Activated T-helper 17 cell treated with anti-CD3 and anti-CD28 coated beads, Interleukin-2, amount 50 U/mL, for 72 hours (primary cell): ENCODE measurements around the gene CTDNEP1. TPM values are rescaled to one million over a fixed set of nuclear protein-coding genes. Genes with fewer than 3 reads are reported as not detected.
"Not testable (repeated sequence)": the region's sequence is repeated elsewhere in the genome, so short reads cannot be mapped to it uniquely, and the experiment has no call there.

Source experiments
- ATAC-seq: fragments of 150-1000 bp; cut with Tn5 transposase; replicated peaks from 2 replicates; pipeline ENCODE4 v1.10.0; 2021; ENCODE audit warnings: mild to moderate bottlenecking, moderate library complexity
- H3K27ac Mint-ChIP-seq: one replicate; pipeline ENCODE4 v1.8.0; 2022; ENCODE audit warnings: mixed read lengths
- H3K27me3 Mint-ChIP-seq: one replicate; pipeline ENCODE4 v1.8.0; 2022; ENCODE audit warnings: mixed read lengths
- H3K36me3 Mint-ChIP-seq: one replicate; pipeline ENCODE4 v1.8.0; 2022; ENCODE audit warnings: low read depth, mild to moderate bottlenecking, mixed read lengths
- H3K4me1 Mint-ChIP-seq: one replicate; pipeline ENCODE4 v1.8.0; 2022; ENCODE audit warnings: mixed read lengths
- H3K4me3 Mint-ChIP-seq: one replicate; pipeline ENCODE4 v1.8.0; 2022; ENCODE audit warnings: mild to moderate bottlenecking, mixed read lengths
- H3K9me3 Mint-ChIP-seq: one replicate; pipeline ENCODE4 v1.8.0; 2022; ENCODE audit warnings: mixed read lengths
- total RNA-seq, 2 donors: library from RNA; stranded (reverse); gene quantifications; one replicate each; pipeline ENCODE4 v1.2.3, GENCODE V29; 2022

The CTDNEP1 gene
- total RNA-seq, 2 donors from 2014 or later: 152 to 209 TPM

- H3K36me3 Mint-ChIP-seq: peaks cover 87% of the 10 kb centered on the region
- H3K4me3 Mint-ChIP-seq: peak overlapping the region; percentile 87
Measured at GRCh38 chr17:7243838-7244237, 7.7 kb downstream of the CTDNEP1 start.

GRCh38 chr17:7243453-7243729 lies 8.1 kb downstream of the CTDNEP1 start:
- ATAC-seq: no peak
- Mint-ChIP-seq H3K27ac (peak overlapping the region; percentile 93), H3K4me1 (peaks cover 31% of the 10 kb centered on the region), H3K4me3 (peak overlapping the region; percentile 87), H3K27me3 (no peaks in the 10 kb centered on the region), H3K36me3 (peaks cover 87% of the 10 kb centered on the region), H3K9me3 (no peaks in the 10 kb centered on the region)

More at GRCh38 chr17:7243838-7244237, 7.7 kb downstream of the CTDNEP1 start:
- H3K27me3 Mint-ChIP-seq, H3K9me3 Mint-ChIP-seq, ATAC-seq: not testable (repeated sequence)
- Mint-ChIP-seq H3K27ac (peak overlapping the region; percentile 93), H3K4me1 (peaks cover 31% of the 10 kb centered on the region)

GRCh38 chr17:7242717-7243452 lies 8.6 kb downstream of the CTDNEP1 start:
- Mint-ChIP-seq H3K36me3 (peaks cover 90% of the 10 kb centered on the region), H3K4me3 (peak overlapping the region; percentile 87), H3K27me3 (no peaks in the 10 kb centered on the region), H3K27ac (peak overlapping the region; percentile 93), H3K4me1 (peaks cover 31% of the 10 kb centered on the region), H3K9me3 (no peaks in the 10 kb centered on the region)
- peak; percentile 41 for ATAC-seq

DNA sequence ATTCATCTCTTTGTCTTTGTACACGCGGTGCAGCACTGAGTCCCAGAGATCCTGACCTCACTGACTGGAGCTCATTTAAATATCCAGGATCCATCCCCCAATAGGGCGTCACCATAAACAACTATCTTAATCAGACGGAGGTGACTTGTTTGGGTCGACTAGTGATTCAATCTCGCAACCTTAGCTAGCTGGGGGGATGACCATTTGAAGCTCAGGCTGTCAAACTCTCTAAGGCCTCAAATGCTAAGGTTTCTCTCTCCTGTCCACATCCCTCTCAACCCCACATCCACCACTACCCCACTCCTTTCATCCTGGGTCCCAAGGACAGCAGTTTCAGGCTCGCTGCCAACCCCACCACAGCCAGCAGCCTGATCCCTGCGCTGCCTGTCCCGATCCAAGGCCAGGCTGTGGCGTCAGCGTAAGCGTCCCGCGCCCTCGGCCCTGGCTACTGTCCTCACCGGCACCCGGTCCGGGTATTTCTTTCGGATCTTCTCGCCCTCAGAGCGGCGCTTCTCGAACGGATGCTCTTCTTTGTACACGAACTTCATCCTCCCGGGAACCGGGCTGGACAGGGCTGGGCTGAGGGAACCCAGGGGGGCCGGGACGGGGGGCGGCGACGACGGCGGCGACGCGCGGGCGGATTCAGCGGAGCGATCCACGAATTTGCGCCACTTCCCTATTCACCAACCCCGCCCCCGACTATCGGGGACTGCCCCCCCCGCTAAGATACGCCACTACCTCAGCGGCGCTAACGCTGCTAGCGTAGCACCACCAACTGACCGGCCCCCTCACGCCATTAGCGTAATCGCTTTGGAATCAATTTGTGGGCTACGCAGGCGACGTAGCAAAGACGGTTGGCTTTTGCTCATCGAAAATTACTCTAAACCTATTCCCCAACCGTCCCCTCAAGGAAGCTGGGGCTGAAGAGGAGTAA lies 9.5 kb downstream of the CTDNEP1 start, which contains the start of gene GABARAP:
Gene GABARAP, minus strand, starts transcription at position 667 of the 934 bp plus-strand sequence. Its CDS starts 119 bp downstream, at position 548.
- Mint-ChIP-seq H3K9me3 (no peaks in the 10 kb centered on the region), H3K27ac (peak within 1 kb of the TSS; percentile 93), H3K36me3 (peaks cover 96% of the 10 kb centered on the region), H3K4me3 (peak within 1 kb of the TSS; percentile 87), H3K4me1 (peaks cover 35% of the 10 kb centered on the region), H3K27me3 (no peaks in the 10 kb centered on the region)
- peak; percentile 39 for ATAC-seq

GRCh38 chr17:7241090-7241733 lies 10.3 kb downstream of the CTDNEP1 start:
- H3K36me3 Mint-ChIP-seq: peaks cover 96% of the 10 kb centered on the region
- H3K27me3 Mint-ChIP-seq: no peaks in the 10 kb centered on the region
- peak overlapping the region; percentile 93 for H3K27ac Mint-ChIP-seq
- no peaks in the 10 kb centered on the region for H3K9me3 Mint-ChIP-seq
- peak overlapping the region; percentile 87 for H3K4me3 Mint-ChIP-seq
- peaks cover 35% of the 10 kb centered on the region for H3K4me1 Mint-ChIP-seq
- no peak for ATAC-seq

DNA sequence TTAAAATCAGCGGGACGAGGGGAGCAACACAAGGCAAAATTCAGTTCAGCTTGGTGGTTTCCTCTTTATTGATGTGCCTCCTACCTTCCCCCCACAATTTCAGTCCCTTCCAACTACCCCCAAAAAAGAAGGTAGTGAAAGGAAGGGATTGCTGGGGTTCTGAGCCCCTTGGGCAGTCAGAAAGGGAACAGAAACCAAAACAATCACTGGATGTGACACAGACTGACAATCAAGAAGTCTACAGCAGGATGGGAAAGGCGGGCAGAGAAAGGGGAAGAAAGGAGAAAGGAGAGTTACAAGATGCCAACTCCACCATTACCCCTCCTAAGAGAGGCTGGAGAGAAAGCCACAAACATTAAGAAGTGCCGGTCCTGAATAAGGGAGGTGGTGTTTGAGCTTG lies 11.2 kb downstream of the CTDNEP1 start:
- peak overlapping the region; percentile 87 for H3K4me3 Mint-ChIP-seq
- peaks cover 44% of the 10 kb centered on the region for H3K4me1 Mint-ChIP-seq
- no peaks in the 10 kb centered on the region for H3K9me3 Mint-ChIP-seq
- no peaks in the 10 kb centered on the region for H3K27me3 Mint-ChIP-seq
- H3K27ac Mint-ChIP-seq: peak overlapping the region; percentile 93
- H3K36me3 Mint-ChIP-seq: peaks cover 96% of the 10 kb centered on the region
- ATAC-seq: no peak

DNA sequence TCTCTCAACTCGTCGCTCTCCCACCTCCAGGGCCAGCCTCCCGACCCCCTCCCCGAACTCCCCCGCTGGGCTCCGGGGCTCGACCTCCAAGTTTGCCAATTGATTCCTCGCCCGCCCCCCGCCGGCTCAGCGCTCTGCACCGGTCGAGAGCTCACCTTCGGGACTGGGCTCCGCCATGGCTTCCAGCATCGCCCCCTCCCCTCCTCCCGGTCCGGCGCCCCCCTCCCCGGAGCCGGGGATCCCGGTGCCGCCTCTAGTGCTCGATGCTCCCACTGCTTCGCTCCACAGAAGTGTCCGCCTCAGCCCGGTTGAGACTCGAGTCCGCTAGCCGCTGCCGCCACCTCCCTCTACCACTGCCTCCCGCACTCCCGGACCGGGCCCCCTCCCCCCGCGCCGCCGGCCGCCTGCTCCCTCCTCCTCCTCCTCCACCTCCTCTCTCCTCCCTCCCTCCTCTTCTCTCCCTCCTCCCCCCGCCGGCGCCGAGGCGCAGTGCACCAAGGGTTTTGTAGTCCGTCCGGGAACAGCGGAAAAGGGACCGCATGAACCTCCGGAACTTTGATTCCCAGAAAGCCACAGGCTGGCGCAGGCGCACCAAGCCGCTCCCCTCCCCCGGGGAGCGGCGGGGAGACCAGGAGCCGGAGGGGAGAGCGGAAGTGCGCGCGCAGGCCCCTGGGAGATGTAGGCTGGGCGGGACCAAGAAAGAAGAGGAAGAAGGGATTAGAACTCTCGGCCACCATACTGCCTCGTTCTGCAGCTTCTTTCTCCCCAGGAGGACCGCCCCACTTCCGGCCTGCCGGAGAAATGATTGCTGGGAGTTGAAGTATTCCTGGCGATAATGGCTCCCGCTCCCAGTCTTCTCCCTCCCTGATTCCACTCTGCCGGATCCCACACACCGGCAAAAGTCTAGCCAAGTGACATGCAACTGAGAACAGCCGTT lies 12.2 kb downstream of the CTDNEP1 start, which contains the start of gene PHF23:
Gene PHF23, minus strand, starts transcription at position 367 of the 937 bp plus-strand sequence. Its CDS starts 178 bp downstream, at position 189.
- Mint-ChIP-seq H3K36me3 (peaks cover 98% of the 10 kb centered on the region), H3K27ac (peak within 1 kb of the TSS; percentile 93), H3K4me3 (peak within 1 kb of the TSS; percentile 87), H3K27me3 (no peaks in the 10 kb centered on the region), H3K9me3 (no peaks in the 10 kb centered on the region), H3K4me1 (peaks cover 50% of the 10 kb centered on the region)
- peak; percentile 71 for ATAC-seq

GRCh38 chr17:7238420-7239090 lies 13.0 kb downstream of the CTDNEP1 start:
- ATAC-seq: no peak
- peaks cover 99% of the 10 kb centered on the region for H3K36me3 Mint-ChIP-seq

GRCh38 chr17:7237761-7238419 lies 13.6 kb downstream of the CTDNEP1 start:
- Mint-ChIP-seq H3K4me3 (peak overlapping the region; percentile 87), H3K9me3 (no peaks in the 10 kb centered on the region), H3K4me1 (peaks cover 50% of the 10 kb centered on the region), H3K36me3 (peaks cover 99% of the 10 kb centered on the region), H3K27ac (peak overlapping the region; percentile 93), H3K27me3 (no peaks in the 10 kb centered on the region)
- peak; percentile 26 for ATAC-seq

More at GRCh38 chr17:7238420-7239090, 13.0 kb downstream of the CTDNEP1 start:
- Mint-ChIP-seq H3K27ac (peak overlapping the region; percentile 93), H3K4me1 (peaks cover 50% of the 10 kb centered on the region), H3K4me3 (peak overlapping the region; percentile 87), H3K9me3 (no peaks in the 10 kb centered on the region), H3K27me3 (no peaks in the 10 kb centered on the region)

DNA sequence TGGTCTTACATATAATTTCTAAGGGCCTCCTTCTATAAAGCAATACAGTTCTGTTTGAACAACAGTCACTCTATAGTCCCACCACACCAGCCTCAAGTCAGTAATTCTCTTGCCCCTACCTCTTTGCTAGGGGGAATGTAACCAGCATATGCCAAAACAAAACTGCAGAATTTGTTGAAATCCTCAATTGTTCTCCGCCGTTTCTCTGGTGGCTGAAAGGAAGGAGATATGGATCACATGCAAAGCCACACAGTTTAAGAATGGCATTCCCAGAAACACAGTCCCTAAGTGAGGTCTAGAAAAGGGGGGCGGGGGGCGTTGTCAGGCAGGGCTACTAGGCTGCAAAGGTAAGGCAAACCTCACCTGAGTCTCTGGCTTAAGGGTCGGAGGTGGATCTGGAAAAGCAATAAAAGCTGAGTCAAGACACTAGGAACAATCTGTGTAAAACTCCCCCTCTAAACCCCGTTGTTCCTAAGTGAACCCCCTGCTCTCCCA lies 14.2 kb downstream of the CTDNEP1 start:
- no peak for ATAC-seq
- Mint-ChIP-seq H3K27ac (peak overlapping the region; percentile 41), H3K4me3 (peak overlapping the region; percentile 87), H3K27me3 (no peaks in the 10 kb centered on the region), H3K36me3 (peaks cover 96% of the 10 kb centered on the region), H3K9me3 (no peaks in the 10 kb centered on the region), H3K4me1 (peaks cover 47% of the 10 kb centered on the region)

DNA sequence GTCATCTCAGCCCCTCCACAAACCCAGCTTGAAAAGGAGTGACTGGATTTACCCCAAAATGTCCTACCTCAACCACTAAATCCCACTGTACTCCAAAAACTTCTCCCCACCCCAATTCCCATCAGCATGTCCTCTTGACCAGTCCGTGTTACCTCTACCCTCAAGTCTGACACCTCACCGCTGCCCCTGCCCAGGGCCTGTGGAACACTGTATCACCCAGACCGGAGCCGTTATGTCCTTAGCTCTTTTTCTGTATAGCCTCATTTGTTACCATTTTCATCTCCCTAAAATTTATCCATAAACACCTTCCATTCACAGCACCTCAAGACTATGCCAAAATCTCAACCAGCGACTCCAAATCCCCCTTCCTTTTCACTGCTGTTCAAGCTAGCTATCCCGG lies 14.7 kb downstream of the CTDNEP1 start:
- Mint-ChIP-seq H3K36me3 (peaks cover 96% of the 10 kb centered on the region), H3K4me3 (peak overlapping the region; percentile 87), H3K27me3 (no peaks in the 10 kb centered on the region), H3K27ac (peak overlapping the region; percentile 41), H3K4me1 (peaks cover 52% of the 10 kb centered on the region), H3K9me3 (no peaks in the 10 kb centered on the region)
- no peak for ATAC-seq
